VCaP (cell line): Measurements from ENCODE around the gene TEPSIN.
A peak's percentile ranks its signal among the peaks of the same experiment; 100 is the strongest.

Experiments
- H3K27ac ChIP-seq: fragments of 450-650 bp; 2 replicates; pipeline ENCODE4 v1.5.1; 2017
- TF ChIP-seq, protein P1 (sequence below): fragments of 450-650 bp; conservative IDR thresholded peaks from 2 replicates; pipeline ENCODE4 v1.5.1; 2017; ENCODE audit warnings: mild to moderate bottlenecking, moderate library complexity

TEPSIN gene

DNA sequence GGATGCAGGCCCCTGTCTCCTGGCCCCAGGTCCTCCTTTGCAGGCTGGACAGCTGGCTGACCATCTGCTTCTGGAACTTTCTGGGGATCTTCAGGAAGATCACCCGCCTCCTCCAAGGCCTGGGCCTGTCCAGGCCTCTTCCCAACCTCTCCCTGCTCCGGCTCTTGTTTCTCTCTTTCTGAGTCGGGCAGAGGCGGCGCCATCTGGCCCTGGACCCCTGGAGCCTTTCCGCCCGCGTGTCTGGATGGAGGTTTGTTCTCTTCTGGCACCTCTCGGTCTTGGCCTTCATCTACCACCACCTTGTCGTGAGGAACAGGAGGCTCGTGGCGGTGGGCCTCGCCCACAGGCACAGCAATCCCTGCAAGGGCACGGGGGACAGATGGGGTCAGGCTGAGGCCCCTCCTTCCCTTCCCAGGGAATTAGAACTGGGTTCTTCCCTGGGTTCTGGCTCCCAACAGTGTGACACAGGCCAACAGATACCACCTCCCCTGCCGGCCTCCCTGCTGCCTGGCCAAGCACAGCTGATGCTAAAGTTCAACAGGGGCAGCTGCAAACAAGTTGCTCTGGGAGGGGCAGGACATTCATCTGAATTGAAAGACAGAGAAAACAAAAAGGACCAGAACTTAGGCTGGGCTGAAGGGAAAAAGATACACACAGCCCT lies 13.6 kb upstream of the TEPSIN start:
- peak overlapping the region; percentile 66 for H3K27ac ChIP-seq
- TF ChIP-seq, protein P1, sequence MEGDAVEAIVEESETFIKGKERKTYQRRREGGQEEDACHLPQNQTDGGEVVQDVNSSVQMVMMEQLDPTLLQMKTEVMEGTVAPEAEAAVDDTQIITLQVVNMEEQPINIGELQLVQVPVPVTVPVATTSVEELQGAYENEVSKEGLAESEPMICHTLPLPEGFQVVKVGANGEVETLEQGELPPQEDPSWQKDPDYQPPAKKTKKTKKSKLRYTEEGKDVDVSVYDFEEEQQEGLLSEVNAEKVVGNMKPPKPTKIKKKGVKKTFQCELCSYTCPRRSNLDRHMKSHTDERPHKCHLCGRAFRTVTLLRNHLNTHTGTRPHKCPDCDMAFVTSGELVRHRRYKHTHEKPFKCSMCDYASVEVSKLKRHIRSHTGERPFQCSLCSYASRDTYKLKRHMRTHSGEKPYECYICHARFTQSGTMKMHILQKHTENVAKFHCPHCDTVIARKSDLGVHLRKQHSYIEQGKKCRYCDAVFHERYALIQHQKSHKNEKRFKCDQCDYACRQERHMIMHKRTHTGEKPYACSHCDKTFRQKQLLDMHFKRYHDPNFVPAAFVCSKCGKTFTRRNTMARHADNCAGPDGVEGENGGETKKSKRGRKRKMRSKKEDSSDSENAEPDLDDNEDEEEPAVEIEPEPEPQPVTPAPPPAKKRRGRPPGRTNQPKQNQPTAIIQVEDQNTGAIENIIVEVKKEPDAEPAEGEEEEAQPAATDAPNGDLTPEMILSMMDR = no peak

GRCh38 chr17:81251709-81252301 lies 12.9 kb upstream of the TEPSIN start:
- peak overlapping the region; percentile 66 for H3K27ac ChIP-seq
- TF ChIP-seq, protein P1 = no peak

- TF ChIP-seq, protein P1 = no peak
- H3K27ac ChIP-seq = peak overlapping the region; percentile 66
Observed at GRCh38 chr17:81251094-81251708, 12.3 kb upstream of the TEPSIN start.

DNA sequence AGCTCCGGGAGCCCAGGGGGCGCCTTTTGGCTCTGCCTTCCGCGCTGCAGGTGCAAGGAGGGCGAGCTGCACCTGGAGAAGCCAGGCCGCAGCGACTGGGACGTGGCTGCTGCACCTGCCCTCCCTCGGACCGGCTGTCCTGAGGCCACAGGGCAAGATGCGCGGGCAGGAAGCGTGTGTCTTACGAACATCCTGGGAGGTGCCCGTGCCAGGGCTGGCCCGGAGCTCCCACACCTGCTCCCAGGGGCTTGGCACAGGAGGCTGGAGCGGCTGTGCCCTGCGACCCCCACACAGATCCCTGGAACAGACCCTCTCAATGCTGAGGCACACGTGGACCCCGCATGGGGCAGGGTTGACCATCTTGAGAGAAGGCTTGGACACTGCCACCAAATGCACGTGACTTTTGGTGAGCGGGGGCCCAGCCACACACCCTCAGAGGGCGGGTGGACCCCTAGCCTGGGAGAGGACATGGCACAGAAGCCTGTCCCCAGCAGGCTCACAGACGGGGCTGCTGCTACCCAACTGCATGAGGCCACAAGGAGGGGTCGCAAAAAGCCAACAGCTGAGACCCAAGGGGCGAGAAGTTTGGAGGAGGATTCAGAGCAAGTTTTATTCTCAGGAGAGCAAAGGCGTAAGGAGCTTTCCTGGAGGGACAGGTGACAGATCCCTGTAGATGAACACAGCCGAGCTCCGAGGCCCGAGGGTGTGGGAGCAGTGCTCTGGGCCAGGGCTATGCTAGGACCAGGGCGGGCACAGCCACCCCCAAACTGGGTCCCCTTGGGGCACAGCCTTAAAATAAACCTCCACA lies 11.6 kb upstream of the TEPSIN start:
- H3K27ac ChIP-seq = peak overlapping the region; percentile 66
- TF ChIP-seq, protein P1 = no peak

GRCh38 chr17:81249223-81250040 lies 10.6 kb upstream of the TEPSIN start:
- TF ChIP-seq, protein P1 = no peak
- no peak overlapping the region for H3K27ac ChIP-seq

GRCh38 chr17:81248649-81249048 lies 9.8 kb upstream of the TEPSIN start:
- TF ChIP-seq, protein P1 = no peak
- no peak overlapping the region for H3K27ac ChIP-seq
